ENCODE data around the gene DPP4. TPM values are rescaled to one million over a fixed set of nuclear protein-coding genes. Genes with fewer than 3 reads are reported as not detected.

The DPP4 gene
- total and polyA plus RNA-seq, 2 experiments from 2014 or later = 1.5 to 2.8 TPM

DNA sequence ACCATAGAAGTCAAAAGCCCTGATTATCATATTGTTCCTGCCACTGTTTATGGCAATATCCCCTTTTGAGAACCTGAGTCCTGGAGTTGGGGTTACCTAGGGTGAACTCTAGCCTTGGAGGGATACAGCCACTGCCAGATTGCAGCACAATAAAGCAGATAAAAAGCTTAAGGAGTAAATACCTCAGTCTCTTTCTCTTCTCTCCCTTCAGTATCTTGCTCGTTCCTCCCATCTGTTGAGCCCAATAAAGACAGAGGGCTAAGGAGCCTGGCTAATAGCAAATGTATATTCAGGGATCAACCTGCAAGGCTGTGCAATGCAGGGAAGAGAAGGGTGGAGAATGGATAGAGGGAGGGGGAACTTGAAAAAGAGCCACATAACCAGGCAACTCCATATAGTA is 8.0 kb upstream of the DPP4 start:
- Mint-ChIP-seq H3K27me3 (ENCODE audit: insufficient read depth, low read depth, poor library complexity) (no peaks in the 10 kb centered on the region), H3K4me1 (no peaks in the 10 kb centered on the region), H3K9me3 (peaks cover 29% of the 10 kb centered on the region), H3K27ac (no peak overlapping the region), H3K36me3 (ENCODE audit: low read depth) (peaks cover 24% of the 10 kb centered on the region), H3K4me3 (no peak overlapping the region)
- Histone ChIP-seq H3K4me2 (no peak overlapping the region), H2AFZ (no peak overlapping the region), H3K4me1 (ENCODE audit: insufficient read depth) (no peaks in the 10 kb centered on the region), H3K9me2 (ENCODE audit: insufficient read depth) (no peaks in the 10 kb centered on the region), H3K27ac (ENCODE audit: low read depth) (no peak overlapping the region), H3F3A (replicated peaks; ENCODE audit: low read depth) (no peaks in the 10 kb centered on the region), H3K27me3 (ENCODE audit: insufficient read depth) (no peaks in the 10 kb centered on the region), H3K36me3 (ENCODE audit: insufficient read depth) (peaks cover 11% of the 10 kb centered on the region), H4K20me1 (replicated peaks; ENCODE audit: insufficient read depth) (no peaks in the 10 kb centered on the region), H3K79me2 (replicated peaks; ENCODE audit: insufficient read depth) (no peaks in the 10 kb centered on the region), H3K4me3 (no peak overlapping the region)
- DNase-seq (ENCODE audit: low spot score) = no peak
- ATAC-seq = no peak
- TF ChIP-seq, protein P1, sequence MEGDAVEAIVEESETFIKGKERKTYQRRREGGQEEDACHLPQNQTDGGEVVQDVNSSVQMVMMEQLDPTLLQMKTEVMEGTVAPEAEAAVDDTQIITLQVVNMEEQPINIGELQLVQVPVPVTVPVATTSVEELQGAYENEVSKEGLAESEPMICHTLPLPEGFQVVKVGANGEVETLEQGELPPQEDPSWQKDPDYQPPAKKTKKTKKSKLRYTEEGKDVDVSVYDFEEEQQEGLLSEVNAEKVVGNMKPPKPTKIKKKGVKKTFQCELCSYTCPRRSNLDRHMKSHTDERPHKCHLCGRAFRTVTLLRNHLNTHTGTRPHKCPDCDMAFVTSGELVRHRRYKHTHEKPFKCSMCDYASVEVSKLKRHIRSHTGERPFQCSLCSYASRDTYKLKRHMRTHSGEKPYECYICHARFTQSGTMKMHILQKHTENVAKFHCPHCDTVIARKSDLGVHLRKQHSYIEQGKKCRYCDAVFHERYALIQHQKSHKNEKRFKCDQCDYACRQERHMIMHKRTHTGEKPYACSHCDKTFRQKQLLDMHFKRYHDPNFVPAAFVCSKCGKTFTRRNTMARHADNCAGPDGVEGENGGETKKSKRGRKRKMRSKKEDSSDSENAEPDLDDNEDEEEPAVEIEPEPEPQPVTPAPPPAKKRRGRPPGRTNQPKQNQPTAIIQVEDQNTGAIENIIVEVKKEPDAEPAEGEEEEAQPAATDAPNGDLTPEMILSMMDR (conservative IDR thresholded peaks at IDR 0.05; ENCODE audit: low read depth in 2 of 2) = no peak
- TF ChIP-seq POLR2AphosphoS5 (IDR thresholded peaks at IDR 0.05; ENCODE audit: low read depth) (no peak), JUNB (IDR thresholded peaks at IDR 0.05; ENCODE audit: unreplicated experiment) (no peak), ZNF462 (CRISPR knock-in tag; IDR thresholded peaks at IDR 0.05) (no peak), REST (IDR thresholded peaks at IDR 0.05; ENCODE audit: unreplicated experiment) (no peak), NANOG (IDR thresholded peaks at IDR 0.05; ENCODE audit: borderline replicate concordance) (no peak), STAT1 (IDR thresholded peaks at IDR 0.05; ENCODE audit: unreplicated experiment) (no peak), ZNF114 (CRISPR knock-in tag; IDR thresholded peaks at IDR 0.05) (no peak), EZH2phosphoT487 (IDR thresholded peaks at IDR 0.05; ENCODE audit: unreplicated experiment) (no peak), ZNF331 (CRISPR knock-in tag; IDR thresholded peaks at IDR 0.05; ENCODE audit: low read depth) (no peak)
- TF ChIP-seq, protein P2, sequence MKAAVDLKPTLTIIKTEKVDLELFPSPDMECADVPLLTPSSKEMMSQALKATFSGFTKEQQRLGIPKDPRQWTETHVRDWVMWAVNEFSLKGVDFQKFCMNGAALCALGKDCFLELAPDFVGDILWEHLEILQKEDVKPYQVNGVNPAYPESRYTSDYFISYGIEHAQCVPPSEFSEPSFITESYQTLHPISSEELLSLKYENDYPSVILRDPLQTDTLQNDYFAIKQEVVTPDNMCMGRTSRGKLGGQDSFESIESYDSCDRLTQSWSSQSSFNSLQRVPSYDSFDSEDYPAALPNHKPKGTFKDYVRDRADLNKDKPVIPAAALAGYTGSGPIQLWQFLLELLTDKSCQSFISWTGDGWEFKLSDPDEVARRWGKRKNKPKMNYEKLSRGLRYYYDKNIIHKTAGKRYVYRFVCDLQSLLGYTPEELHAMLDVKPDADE (IDR thresholded peaks at IDR 0.05) = no peak

Measured in GM23338 (cell line).